MM.1S (cell line): ENCODE results near the gene POFUT2.

Source experiments
- DNase-seq: peaks from one replicate; pipeline ENCODE4 v3.0.0-alpha.2; 2015
- H2AFZ ChIP-seq: fragments of 300-600 bp; sonication (generic); 2 replicates; pipeline ENCODE4 v1.6.0; 2016; ENCODE audit warnings: antibody characterized with exemption, low read length
- H3F3A ChIP-seq: fragments of 300-600 bp; sonication (generic); 2 replicates; pipeline ENCODE4 v1.6.1; 2016; ENCODE audit warnings: mild to moderate bottlenecking, antibody characterized with exemption, low read length, moderate library complexity, mixed read lengths; ENCODE audit not compliant: insufficient read depth
- H3K27ac ChIP-seq: fragments of 300-600 bp; sonication (generic); 2 replicates; pipeline ENCODE4 v1.5.1; 2016; ENCODE audit warnings: mild to moderate bottlenecking, low read length
- H3K27me3 ChIP-seq: fragments of 300-600 bp; sonication (generic); replicated peaks from 2 replicates; pipeline ENCODE4 v1.6.0; 2016; ENCODE audit warnings: low read length; ENCODE audit not compliant: insufficient read depth
- H3K36me3 ChIP-seq: fragments of 300-600 bp; sonication (generic); replicated peaks from 2 replicates; pipeline ENCODE4 v1.6.1; 2016; ENCODE audit warnings: mild to moderate bottlenecking, low read length, mixed read lengths; ENCODE audit not compliant: insufficient read depth
- H3K4me1 ChIP-seq: fragments of 300-600 bp; sonication (generic); 2 replicates; pipeline ENCODE4 v1.6.1; 2016; ENCODE audit warnings: low read length, mixed read lengths
- H3K4me2 ChIP-seq: fragments of 300-600 bp; sonication (generic); 2 replicates; pipeline ENCODE4 v1.6.0; 2016; ENCODE audit warnings: low read depth, low read length
- H3K4me3 ChIP-seq: fragments of 300-600 bp; sonication (generic); 2 replicates; pipeline ENCODE4 v1.5.1; 2016; ENCODE audit warnings: low read length, mixed read lengths
- H3K79me2 ChIP-seq: fragments of 300-600 bp; sonication (generic); 2 replicates; pipeline ENCODE4 v1.6.1; 2016; ENCODE audit warnings: mixed run types, low read length, mixed read lengths
- H3K9ac ChIP-seq: fragments of 300-600 bp; sonication (generic); 2 replicates; pipeline ENCODE4 v1.6.1; 2016; ENCODE audit warnings: low read length, mixed read lengths
- H3K9me2 ChIP-seq: fragments of 300-600 bp; sonication (generic); replicated peaks from 2 replicates; pipeline ENCODE4 v1.6.1; 2016; ENCODE audit warnings: mild to moderate bottlenecking, low read length, mixed read lengths; ENCODE audit not compliant: insufficient read depth
- H3K9me3 ChIP-seq: fragments of 300-600 bp; sonication (generic); replicated peaks from 2 replicates; pipeline ENCODE4 v1.6.1; 2016; ENCODE audit warnings: mild to moderate bottlenecking, low read length, mixed read lengths; ENCODE audit not compliant: insufficient read depth
- H4K20me1 ChIP-seq: fragments of 300-600 bp; sonication (generic); 2 replicates; pipeline ENCODE4 v1.6.1; 2016; ENCODE audit warnings: mild to moderate bottlenecking, low read length, moderate library complexity, mixed read lengths; ENCODE audit not compliant: insufficient read depth
- CTCF ChIP-seq: fragments of 300-600 bp; sonication (generic); IDR thresholded peaks from 2 replicates; pipeline ENCODE4 v1.5.1; 2016; ENCODE audit warnings: antibody characterized with exemption, low read length, mixed read lengths
- EZH2 ChIP-seq: fragments of 300-600 bp; sonication (generic); optimal IDR thresholded peaks from 2 replicates; pipeline ENCODE3; 2017; ENCODE audit warnings: low read depth, mild to moderate bottlenecking, antibody characterized with exemption, low read length, mixed read lengths
- EZH2phosphoT487 ChIP-seq: fragments of 300-600 bp; sonication (generic); IDR thresholded peaks from 2 replicates; pipeline ENCODE4 v1.6.1; 2018; ENCODE audit warnings: antibody characterized with exemption, low read length

POFUT2 gene

GRCh38 chr21:45333583-45334121 is 46.0 kb upstream of the POFUT2 start:
- H3K9me3 ChIP-seq, result no peaks in the 10 kb centered on the region
- no peaks in the 10 kb centered on the region for H3K9me2 ChIP-seq
- no peaks in the 10 kb centered on the region for H3K79me2 ChIP-seq
- no peak overlapping the region for H3K27ac ChIP-seq
- no peak overlapping the region for H3K4me3 ChIP-seq
- H3F3A ChIP-seq, result no peaks in the 10 kb centered on the region
- no peaks in the 10 kb centered on the region for H3K4me1 ChIP-seq
- H3K9ac ChIP-seq, result no peak overlapping the region
- H3K36me3 ChIP-seq, result no peaks in the 10 kb centered on the region
- H4K20me1 ChIP-seq, result no peaks in the 10 kb centered on the region
- H3K27me3 ChIP-seq, result peaks cover 92% of the 10 kb centered on the region
- no peak overlapping the region for H2AFZ ChIP-seq
- H3K4me2 ChIP-seq, result no peak overlapping the region
- TF ChIP-seq CTCF (no peak), EZH2phosphoT487 (no peak), EZH2 (no peak)
- DNase-seq, result no peak

- Histone ChIP-seq H3K4me1 (no peaks in the 10 kb centered on the region), H2AFZ (no peak overlapping the region), H3K79me2 (no peaks in the 10 kb centered on the region), H3F3A (no peaks in the 10 kb centered on the region), H3K27ac (no peak overlapping the region), H3K4me3 (no peak overlapping the region), H3K4me2 (no peak overlapping the region), H4K20me1 (no peaks in the 10 kb centered on the region), H3K9ac (no peak overlapping the region), H3K36me3 (no peaks in the 10 kb centered on the region), H3K27me3 (peaks cover 92% of the 10 kb centered on the region), H3K9me3 (no peaks in the 10 kb centered on the region), H3K9me2 (no peaks in the 10 kb centered on the region)
- TF ChIP-seq EZH2 (no peak), CTCF (no peak), EZH2phosphoT487 (no peak)
- DNase-seq, result no peak
Observed at GRCh38 chr21:45332981-45333582, 45.4 kb upstream of the POFUT2 start.

- Histone ChIP-seq H3K36me3 (no peaks in the 10 kb centered on the region), H4K20me1 (no peaks in the 10 kb centered on the region), H3F3A (no peaks in the 10 kb centered on the region), H3K27me3 (peaks cover 92% of the 10 kb centered on the region), H3K4me1 (no peaks in the 10 kb centered on the region), H2AFZ (no peak overlapping the region), H3K9ac (no peak overlapping the region), H3K9me2 (no peaks in the 10 kb centered on the region), H3K27ac (no peak overlapping the region), H3K4me2 (no peak overlapping the region), H3K9me3 (no peaks in the 10 kb centered on the region), H3K4me3 (no peak overlapping the region), H3K79me2 (no peaks in the 10 kb centered on the region)
- no peak for DNase-seq
- TF ChIP-seq EZH2 (no peak), CTCF (no peak), EZH2phosphoT487 (no peak)
Observed at GRCh38 chr21:45332415-45332814, 44.7 kb upstream of the POFUT2 start.
